HEK293T (cell line): ENCODE measurements around the gene CYP19A1.

ENCODE experiments used
- CTCF ChIA-PET: fragments of 350-600 bp; formaldehyde crosslinking; extraction: SDS; loops from one replicate; lab custom pipeline; 2021; ENCODE audit warnings: antibody characterized with exemption, inconsistent platforms; lab: Yijun Ruan, JAX
- POLR2A ChIA-PET: fragments of 350-600 bp; formaldehyde crosslinking; extraction: SDS; loops from one replicate; lab custom pipeline; 2020; ENCODE audit warnings: antibody characterized with exemption, inconsistent platforms; lab: Yijun Ruan, JAX
- DNase-seq: peaks from one replicate; pipeline ENCODE4 v3.0.0; 2012; ENCODE audit warnings: mixed read lengths; ENCODE audit errors: extremely low spot score
- ARNT ChIP-seq: fragments of 450-650 bp; IDR thresholded peaks from 2 replicates; pipeline ENCODE4 v1.6.1; 2017; ENCODE audit warnings: mild to moderate bottlenecking
- BHLHE40 ChIP-seq: fragments of 450-650 bp; IDR thresholded peaks from 2 replicates; pipeline ENCODE4 v1.6.1; 2016; ENCODE audit warnings: mild to moderate bottlenecking, moderate library complexity, borderline replicate concordance
- CTBP1 ChIP-seq: fragments of 450-650 bp; IDR thresholded peaks from 2 replicates; pipeline ENCODE4 v1.6.1; 2016; ENCODE audit warnings: borderline replicate concordance
- ELF4 ChIP-seq: fragments of 450-650 bp; IDR thresholded peaks from 2 replicates; pipeline ENCODE4 v1.6.1; 2017; ENCODE audit warnings: antibody characterized with exemption
- FOXA1 ChIP-seq: fragments of 450-650 bp; IDR thresholded peaks from 2 replicates; pipeline ENCODE4 v1.6.1; 2016; ENCODE audit warnings: mild to moderate bottlenecking
- FOXK2 ChIP-seq: fragments of 450-650 bp; IDR thresholded peaks from 2 replicates; pipeline ENCODE4 v1.6.1; 2016; ENCODE audit warnings: mild to moderate bottlenecking
- FOXM1 ChIP-seq: fragments of 450-650 bp; IDR thresholded peaks from 2 replicates; pipeline ENCODE4 v1.6.1; 2017; ENCODE audit warnings: mild to moderate bottlenecking, borderline replicate concordance
- HDGF ChIP-seq: fragments of 450-650 bp; IDR thresholded peaks from 2 replicates; pipeline ENCODE4 v1.6.1; 2017; ENCODE audit warnings: antibody characterized with exemption, borderline replicate concordance
- L3MBTL2 ChIP-seq: fragments of 450-650 bp; conservative IDR thresholded peaks from 2 replicates; pipeline ENCODE4 v1.6.1; 2016; ENCODE audit warnings: mild to moderate bottlenecking
- LEF1 ChIP-seq: fragments of 450-650 bp; IDR thresholded peaks from 2 replicates; pipeline ENCODE4 v1.6.1; 2017; ENCODE audit warnings: mild to moderate bottlenecking, borderline replicate concordance
- NFRKB ChIP-seq: fragments of 450-650 bp; IDR thresholded peaks from 2 replicates; pipeline ENCODE4 v1.6.1; 2016; ENCODE audit warnings: mild to moderate bottlenecking, moderate library complexity
- PKNOX1 ChIP-seq: fragments of 450-650 bp; IDR thresholded peaks from 2 replicates; pipeline ENCODE4 v1.6.1; 2016
- SP1 ChIP-seq: fragments of 450-650 bp; IDR thresholded peaks from 2 replicates; pipeline ENCODE4 v1.6.1; 2017
- SUZ12 ChIP-seq: fragments of 450-650 bp; IDR thresholded peaks from 2 replicates; pipeline ENCODE4 v1.6.1; 2016; ENCODE audit warnings: mild to moderate bottlenecking
- TARDBP ChIP-seq: fragments of 450-650 bp; IDR thresholded peaks from 2 replicates; pipeline ENCODE4 v1.6.1; 2016
- ZNF384 ChIP-seq: fragments of 450-650 bp; IDR thresholded peaks from 2 replicates; pipeline ENCODE4 v1.6.1; 2016

CYP19A1 gene

DNA sequence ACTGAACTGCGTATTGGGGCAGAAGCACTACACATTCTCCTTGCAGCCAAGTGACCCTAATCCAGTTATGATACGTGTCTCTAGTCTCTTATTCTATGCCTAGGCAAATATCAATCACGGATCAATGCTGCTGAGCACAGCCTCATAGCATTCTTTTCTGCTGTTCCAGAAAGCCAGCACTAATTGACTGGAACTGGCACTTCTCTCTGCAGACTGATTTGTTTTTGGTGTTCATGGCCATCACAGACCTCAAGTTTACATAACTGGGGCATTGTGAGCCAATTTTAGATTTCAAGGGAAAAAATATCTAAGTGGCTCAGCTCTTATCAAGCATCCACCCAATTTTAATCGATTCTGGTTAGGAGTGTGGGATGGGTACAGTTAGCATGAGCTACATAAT, 41.0 kb upstream of the CYP19A1 start:
- TF ChIP-seq SP1 (no peak), NFRKB (no peak), ARNT (no peak), CTBP1 (no peak), BHLHE40 (no peak)
- ChIA-PET CTCF (interaction anchor here (1.2 to 3.1 kb wide), 2 partner anchors 98 to 149 kb away, joined by 3 to 9 read pairs; no protein-coding TSS in a partner anchor), POLR2A (no interaction called here)
- no peak for DNase-seq

DNA sequence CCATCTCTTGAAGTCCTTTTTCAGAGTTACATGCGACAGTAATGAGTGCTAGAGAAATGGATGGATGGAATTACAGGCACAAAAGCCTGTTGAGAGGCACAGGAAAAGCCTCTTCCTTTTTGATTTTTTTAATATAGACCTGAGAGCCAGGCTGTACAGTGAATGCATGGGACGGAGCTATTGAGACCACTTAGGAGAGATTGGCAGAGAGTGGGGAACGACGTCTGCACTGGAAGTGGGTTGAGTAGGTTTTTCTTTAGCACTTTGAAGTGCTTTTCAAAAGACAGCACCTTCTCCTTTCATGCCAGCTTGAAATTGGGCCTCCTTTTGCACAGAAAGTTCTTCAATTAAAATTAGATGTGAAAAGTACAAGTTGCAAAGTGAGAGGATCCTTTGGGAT, 40.0 kb upstream of the CYP19A1 start:
- TF ChIP-seq FOXM1: no peak
- TF ChIP-seq FOXA1: no peak
- no peak for TF ChIP-seq SP1
- TF ChIP-seq ELF4: no peak
- no peak for TF ChIP-seq TARDBP
- no peak for TF ChIP-seq ARNT
- TF ChIP-seq SUZ12: no peak
- TF ChIP-seq FOXK2: no peak
- no peak for TF ChIP-seq ZNF384
- no peak for TF ChIP-seq NFRKB
- TF ChIP-seq LEF1: no peak
- no peak for TF ChIP-seq CTBP1
- no peak for TF ChIP-seq BHLHE40
- no peak for DNase-seq
- ChIA-PET POLR2A (no interaction called here), CTCF (interaction anchor here (1.1 to 1.2 kb wide), 2 partner anchors 97 to 216 kb away, joined by 3 to 4 read pairs; no protein-coding TSS in a partner anchor)

DNA sequence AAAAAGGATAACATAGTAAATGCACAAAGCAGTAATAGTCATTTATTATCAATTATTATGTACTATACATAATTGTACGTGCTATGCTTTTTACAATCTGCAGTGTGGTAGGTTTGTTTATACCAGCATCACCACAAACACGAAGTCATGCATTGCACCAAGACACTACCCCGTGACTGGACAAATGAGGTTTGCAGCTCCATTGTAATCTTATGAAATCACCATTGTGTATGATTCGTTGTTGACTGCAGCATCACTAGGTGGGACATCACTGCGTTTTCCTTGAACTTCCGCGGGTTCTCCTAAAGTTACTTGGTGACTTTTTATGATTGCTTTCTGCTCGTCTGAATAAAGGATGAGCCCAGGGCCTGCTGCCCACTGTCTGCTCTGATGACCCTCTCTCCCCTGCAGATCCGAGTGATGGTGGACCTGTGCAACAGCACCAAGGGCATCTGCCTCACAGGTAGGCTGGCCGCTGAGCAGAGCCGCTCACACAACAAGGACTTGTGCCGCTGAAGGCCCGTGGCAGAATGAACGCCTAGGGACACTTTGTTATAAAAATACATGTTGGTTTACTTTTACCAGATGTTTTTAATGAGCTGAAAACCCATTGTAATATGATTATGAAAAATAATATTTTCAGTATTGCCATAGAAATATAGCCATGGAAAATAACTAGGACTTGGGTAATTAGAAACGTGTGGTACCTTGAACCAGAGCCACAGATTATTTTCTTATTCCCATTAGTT, 38.8 kb upstream of the CYP19A1 start:
- DNase-seq: no peak
- ChIA-PET POLR2A (no interaction called here), CTCF (interaction anchor here (1.1 to 1.3 kb wide), 2 partner anchors 214 to 215 kb away, joined by 4 to 5 read pairs; no protein-coding TSS in a partner anchor)
- TF ChIP-seq ARNT: no peak
- TF ChIP-seq PKNOX1: no peak
- no peak for TF ChIP-seq HDGF
- no peak for TF ChIP-seq FOXK2
- no peak for TF ChIP-seq TARDBP
- no peak for TF ChIP-seq SUZ12
- TF ChIP-seq ELF4: no peak
- no peak for TF ChIP-seq FOXA1
- TF ChIP-seq LEF1: no peak
- TF ChIP-seq SP1: no peak
- no peak for TF ChIP-seq ZNF384
- TF ChIP-seq CTBP1: no peak
- TF ChIP-seq FOXM1: no peak
- no peak for TF ChIP-seq NFRKB
- TF ChIP-seq L3MBTL2: no peak
- no peak for TF ChIP-seq BHLHE40

DNA sequence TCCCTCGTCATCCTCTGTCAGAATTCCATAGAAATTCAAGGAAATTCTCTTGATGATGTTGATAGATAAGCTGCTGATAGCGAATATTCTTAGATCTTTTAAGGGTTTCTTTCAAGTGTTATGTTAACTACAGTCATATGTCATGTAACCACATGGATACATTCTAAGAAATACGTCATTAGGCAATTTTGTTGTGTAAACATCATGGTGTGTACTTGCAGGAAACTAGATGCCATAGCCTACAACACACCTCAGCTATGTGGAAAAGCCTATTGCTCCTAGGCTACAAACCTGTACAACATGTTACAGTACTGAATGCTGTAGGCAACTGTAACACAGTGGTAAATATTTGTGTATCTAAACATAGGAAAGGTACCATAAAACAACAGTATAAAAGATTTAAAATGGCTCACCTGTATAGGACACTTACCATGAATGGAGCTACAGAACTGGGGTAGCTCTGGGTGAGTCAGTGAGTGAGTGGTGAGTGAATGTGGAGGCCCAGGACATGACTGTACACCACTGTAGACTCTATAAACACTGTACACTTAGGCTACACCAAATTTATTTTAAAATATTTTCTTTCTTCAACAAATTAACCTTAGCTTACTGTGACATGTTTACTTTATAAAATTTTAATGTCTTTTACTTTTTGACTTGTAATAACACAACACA, 37.7 kb upstream of the CYP19A1 start:
- ChIA-PET POLR2A (no interaction called here), CTCF (interaction anchor here (1.1 to 1.3 kb wide), 2 partner anchors 213 to 214 kb away, joined by 4 to 5 read pairs; no protein-coding TSS in a partner anchor)
- no peak for TF ChIP-seq FOXM1
- TF ChIP-seq ZNF384: no peak
- no peak for TF ChIP-seq SUZ12
- TF ChIP-seq L3MBTL2: no peak
- no peak for TF ChIP-seq SP1
- TF ChIP-seq NFRKB: no peak
- no peak for TF ChIP-seq FOXK2
- no peak for TF ChIP-seq BHLHE40
- no peak for TF ChIP-seq LEF1
- no peak for TF ChIP-seq FOXA1
- no peak for TF ChIP-seq PKNOX1
- no peak for TF ChIP-seq ELF4
- TF ChIP-seq HDGF: no peak
- no peak for TF ChIP-seq CTBP1
- TF ChIP-seq ARNT: no peak
- no peak for DNase-seq

- DNase-seq: no peak
- POLR2A ChIA-PET: no interaction called here
- TF ChIP-seq BHLHE40: no peak
- TF ChIP-seq FOXK2: no peak
- no peak for TF ChIP-seq L3MBTL2
- TF ChIP-seq TARDBP: no peak
- CTCF ChIA-PET: no interaction called here
These were observed 35.7 kb upstream of the CYP19A1 start for GRCh38 chr15:51374131-51374530.

DNA sequence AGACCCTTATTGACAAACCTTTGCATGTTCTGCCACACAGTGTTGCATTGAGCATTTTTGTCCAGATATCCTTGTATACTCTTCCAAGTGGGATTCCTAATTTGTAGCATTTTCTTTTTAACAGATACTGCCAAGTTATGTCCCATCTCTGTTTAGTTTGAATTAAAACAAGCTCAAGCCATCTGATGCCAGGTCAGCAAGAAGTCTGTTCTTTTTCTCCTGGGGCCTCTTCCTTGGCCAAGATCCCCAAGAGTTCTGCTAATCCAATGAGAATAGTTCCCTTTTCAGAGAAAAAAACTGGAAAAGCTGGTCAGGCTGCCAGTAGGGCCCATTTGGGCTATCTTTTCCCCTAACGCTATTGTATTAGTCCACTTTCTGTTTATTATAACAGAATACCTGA, 32.9 kb upstream of the CYP19A1 start:
- TF ChIP-seq FOXM1: no peak
- TF ChIP-seq HDGF: no peak
- TF ChIP-seq NFRKB: no peak
- TF ChIP-seq LEF1: no peak
- TF ChIP-seq ARNT: no peak
- TF ChIP-seq TARDBP: no peak
- TF ChIP-seq FOXK2: no peak
- no peak for TF ChIP-seq SP1
- DNase-seq: no peak
- POLR2A ChIA-PET: no interaction called here
- CTCF ChIA-PET: interaction anchor here (0.7 kb wide), 1 partner anchor 179 kb away, joined by 3 read pairs; no protein-coding TSS in a partner anchor
